GM18951 (cell line): ENCODE results near the gene GAMT.

Source experiments
- POLR2A ChIP-seq: IDR thresholded peaks from 4 replicates; pipeline ENCODE4 v1.6.1; 2011; ENCODE audit warnings: mild to moderate bottlenecking; ENCODE audit not compliant: insufficient read length, insufficient read depth; ENCODE audit errors: extremely low read depth
- in situ Hi-C: fragments of 300-500 bp; cut with MboI; formaldehyde crosslinking; loops from one replicate; pipeline ENCODE4 v1.12.0; 2022; ENCODE audit warnings: low sequenced_read_pairs, mixed read lengths, inconsistent platforms; ENCODE audit not compliant: unreplicated experiment

GAMT gene

DNA sequence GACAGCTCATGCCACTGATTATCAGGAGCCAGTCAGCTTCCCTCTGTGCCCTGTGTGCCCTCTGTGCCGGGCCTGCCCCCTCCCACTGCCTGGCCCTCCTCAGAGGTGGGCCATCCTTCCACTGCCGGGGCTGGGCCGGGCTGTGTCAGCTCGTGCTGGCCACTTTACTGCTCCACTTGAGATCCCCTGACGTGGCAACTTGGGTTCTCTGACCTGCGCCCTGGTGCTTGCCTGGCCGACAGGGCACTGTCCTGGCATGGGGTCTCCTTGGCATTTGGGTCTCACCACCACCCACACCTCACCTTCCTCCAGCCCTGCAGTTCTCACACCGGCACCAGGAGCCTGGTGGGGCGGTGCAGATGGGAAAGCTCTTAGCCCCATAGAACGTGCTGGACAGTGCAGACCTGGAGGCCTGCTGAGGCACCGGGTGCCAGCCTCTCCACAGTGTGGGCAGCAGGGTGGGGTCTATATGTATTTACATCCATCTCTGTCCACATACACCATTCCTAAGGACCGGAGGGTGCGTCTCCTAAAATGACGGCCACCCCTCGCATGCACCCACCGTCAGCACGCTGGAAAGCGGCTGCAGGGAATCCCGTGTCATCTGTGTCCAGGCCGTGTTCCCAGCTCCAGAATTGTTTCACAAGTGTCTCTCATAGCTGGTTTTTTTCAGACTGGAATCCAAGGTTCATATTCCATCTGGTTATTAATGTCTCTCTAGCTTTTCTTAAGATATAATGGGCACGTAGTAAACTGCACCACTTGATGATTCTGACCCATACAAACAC is 17.8 kb upstream of the GAMT start:
- in situ Hi-C loops = no loop called here
- peak; percentile 23 for TF ChIP-seq POLR2A

GRCh38 chr19:1418496-1418775 is 17.1 kb upstream of the GAMT start:
- no peak for TF ChIP-seq POLR2A
- in situ Hi-C loops = no loop called here

DNA sequence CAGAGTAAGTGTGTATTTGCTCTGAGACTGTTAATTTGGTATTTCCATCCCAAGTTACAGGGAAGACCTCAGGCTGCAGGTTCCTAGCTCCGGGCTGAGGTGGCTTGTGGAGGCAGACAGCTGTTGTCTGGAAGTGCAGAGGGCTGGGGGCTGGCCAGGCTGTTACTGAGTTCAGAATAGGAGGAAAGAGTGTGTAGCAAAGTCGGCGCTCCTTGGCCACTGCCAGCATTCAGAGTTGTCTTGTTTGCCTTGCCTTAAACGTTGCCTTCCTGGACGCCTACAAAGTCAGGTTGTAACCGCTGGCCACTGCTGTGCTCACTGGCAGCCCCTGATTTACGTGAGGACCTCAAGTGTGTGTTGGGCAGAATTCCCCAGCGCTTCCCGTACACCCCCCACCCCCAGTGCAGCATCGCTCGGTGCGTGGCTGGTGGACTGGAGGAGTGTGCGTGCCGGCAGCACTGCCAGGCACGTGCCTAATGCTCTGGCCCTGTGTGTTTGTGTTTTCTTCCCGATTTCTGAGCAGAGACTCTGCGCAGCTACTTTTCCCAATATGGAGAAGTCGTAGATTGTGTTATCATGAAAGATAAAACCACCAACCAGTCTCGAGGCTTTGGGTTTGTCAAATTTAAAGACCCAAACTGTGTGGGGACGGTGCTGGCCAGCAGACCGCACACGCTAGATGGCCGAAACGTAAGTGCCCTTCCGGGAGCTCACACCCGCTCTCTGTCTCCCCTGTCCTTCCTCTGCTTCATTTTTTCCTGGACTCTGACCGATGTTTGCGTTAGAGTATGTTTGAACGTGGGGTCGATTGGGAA is 16.5 kb upstream of the GAMT start:
- in situ Hi-C loops = no loop called here
- no peak for TF ChIP-seq POLR2A

DNA sequence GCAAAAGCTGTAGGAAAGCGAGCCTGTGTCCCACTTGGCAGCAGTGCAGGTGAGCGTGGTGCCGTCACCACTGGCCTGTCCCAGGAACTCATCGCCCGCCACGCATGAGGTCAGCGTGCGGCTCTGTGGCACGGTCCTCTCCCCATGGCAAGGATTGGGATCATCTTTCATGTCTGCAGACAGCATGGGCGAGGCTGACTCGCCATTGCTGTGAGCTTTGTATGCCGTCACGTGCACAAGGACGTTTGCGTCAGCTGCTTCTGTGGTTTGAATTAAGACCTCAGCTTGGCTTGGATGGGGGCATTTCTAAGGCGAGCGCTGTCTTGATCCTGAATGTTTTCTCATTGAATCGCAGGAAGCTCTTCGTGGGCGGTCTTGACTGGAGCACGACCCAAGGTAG is 15.8 kb upstream of the GAMT start:
- in situ Hi-C loops = no loop called here
- no peak for TF ChIP-seq POLR2A

DNA sequence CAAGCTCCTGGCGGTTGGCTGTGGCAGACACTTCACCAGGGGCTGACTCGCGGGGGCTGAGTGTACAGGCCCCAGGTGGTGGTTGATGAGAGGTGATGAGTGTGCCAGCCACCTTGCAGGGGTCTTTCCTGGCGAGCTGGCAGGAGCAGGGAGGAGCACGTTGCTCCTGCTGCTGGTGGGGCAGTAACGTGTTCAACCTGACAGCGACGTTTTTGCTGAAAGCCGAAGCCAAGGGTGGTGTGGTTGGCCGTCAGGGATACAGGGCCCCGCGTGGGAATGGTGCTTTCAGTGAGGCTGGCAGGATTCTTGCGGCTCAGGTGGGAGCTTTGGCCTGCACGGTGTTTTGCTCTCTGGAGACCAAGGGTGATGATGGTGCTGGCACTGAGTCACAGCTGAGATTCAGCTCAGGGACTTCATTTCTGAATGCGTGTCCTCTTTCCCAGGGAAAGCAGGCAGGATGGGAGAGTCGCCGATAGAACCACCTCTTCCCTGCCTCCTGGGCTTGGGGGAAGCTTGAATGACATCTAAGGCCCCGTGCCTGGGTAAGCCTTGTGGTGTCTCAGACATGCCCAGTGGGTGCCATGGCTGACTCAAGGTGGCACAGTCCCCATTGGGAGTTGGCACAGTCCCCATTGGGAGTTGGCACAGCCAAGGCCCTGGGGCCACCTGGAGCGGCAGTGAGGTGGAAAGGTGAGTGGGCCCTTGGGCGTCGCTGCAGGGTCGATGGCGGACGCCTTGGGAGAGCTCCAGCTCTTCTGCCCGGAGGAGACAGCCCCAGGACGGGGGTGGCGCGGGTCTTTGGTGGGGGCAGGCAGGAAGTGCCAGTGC is 14.9 kb upstream of the GAMT start:
- no peak for TF ChIP-seq POLR2A
- in situ Hi-C loops = no loop called here

DNA sequence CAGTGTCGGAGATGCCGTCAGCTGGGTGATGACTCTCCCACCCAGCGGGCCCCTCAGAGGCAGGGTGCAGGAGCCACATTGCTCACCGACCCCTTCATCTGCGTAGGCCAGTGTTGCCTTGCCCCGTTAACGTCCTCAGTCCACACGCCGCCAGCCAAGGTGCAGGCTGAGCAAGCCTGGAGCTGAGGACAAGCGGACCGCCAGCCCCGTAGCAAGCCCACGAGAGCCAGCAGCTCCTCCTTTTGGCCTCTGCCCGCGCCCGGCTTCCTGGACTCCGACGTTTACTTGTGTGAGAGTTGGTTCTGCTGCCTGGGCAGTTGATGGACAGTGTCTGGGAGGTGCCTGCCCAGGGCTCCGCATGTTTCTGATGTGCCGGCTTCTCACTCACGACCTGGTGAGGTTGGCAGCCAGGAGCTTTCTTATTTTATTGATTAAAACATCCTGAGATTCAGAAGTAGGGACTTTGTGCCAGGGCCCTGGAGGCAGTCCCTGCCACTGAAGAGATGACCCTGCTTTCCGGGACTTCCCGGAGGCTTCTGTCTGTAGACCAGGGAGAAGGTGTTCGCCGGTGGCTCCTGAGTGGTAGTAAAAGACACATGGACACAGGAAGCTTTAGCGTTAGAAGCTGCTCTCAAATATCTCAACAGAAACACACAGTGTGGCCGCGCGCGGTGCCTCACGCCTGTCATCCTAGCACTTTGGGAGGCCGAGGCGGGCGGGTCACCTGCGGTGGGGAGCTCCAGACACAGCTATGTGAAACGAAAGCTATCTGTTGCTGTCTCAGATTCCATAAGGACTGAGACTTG is 11.9 kb upstream of the GAMT start:
- in situ Hi-C loops = no loop called here
- no peak for TF ChIP-seq POLR2A

DNA sequence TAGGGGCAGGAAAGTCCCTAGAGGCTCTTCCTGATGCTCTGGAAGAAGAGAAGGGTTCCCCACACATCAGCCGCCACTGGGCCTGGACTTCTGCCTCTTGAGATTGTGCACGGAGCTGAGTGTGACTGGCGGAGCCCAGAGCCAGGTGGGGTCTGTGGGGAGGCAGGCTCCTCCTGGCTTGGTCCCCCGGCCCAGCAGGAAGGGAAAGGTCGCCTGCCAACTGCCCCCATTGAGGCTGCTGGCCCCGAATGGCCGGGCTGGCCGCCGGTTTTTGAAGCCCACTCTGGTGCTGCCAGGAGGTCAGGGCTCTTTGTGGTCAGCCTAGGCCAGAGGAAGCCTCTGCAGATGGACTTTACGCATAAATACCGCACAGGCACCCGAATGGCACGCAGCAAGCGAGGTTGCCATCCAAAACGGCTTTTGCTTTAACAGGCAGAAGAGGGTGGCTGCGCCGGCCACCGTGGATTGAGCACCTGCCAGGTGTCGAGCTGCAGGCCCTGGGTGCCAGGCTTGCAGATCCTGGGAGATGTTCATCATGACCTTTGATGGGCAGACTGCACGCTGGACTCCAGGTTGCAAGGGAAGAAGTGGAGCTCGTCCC is 11.1 kb upstream of the GAMT start:
- in situ Hi-C loops = no loop called here
- TF ChIP-seq POLR2A = no peak

- TF ChIP-seq POLR2A = no peak
- in situ Hi-C loops = no loop called here
Observed at GRCh38 chr19:1411255-1412191, 10.2 kb upstream of the GAMT start.

GRCh38 chr19:1410789-1411188 is 9.4 kb upstream of the GAMT start:
- no peak for TF ChIP-seq POLR2A
- in situ Hi-C loops = no loop called here

DNA sequence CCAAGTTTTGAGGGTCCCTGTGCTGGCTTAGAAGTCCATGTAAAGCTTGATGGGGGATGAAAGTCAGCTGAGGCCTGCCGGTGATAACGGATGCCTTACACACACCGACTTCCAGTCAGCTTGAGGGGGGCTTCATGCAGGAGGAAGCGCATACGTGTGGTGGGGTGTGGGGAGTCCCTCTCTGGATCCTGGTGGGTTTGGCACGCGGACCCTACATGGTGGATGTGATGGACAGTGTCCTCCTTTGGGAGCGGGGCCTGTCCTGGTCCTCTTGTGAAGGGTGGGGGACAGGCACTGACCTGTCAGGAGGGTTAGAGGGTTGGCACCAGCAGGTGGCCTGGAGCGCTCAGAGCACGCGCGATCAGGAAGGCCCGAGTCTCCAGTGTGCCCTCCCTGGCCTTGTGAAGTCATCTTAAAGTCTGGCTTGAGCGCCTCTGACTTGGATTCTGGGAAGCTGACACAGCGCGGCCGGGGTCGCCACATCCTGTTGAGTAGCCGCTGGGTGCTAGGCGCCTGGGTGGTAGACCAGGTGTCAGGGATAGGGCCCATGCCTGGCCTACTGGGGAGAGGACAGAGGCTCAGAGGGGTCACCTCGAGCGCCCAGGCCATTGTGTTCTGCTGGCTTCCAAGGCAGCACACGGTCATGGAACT is 8.9 kb upstream of the GAMT start:
- in situ Hi-C loops = no loop called here
- no peak for TF ChIP-seq POLR2A
